ENCODE measurements around the gene SYP.

SYP gene

GRCh38 chrX:49166914-49167739, 32.9 kb downstream of the SYP start:
- in situ Hi-C loops (cut with MboI; ENCODE audit: low pct_unique_long_range_greater_than_20kb, low sequenced_read_pairs, unreplicated experiment) = no loop called here
- TF ChIP-seq CTCF (IDR thresholded peaks at IDR 0.05; ENCODE audit: extremely low read depth, insufficient read depth, missing control alignments) = no peak

GRCh38 chrX:49165901-49166881, 33.8 kb downstream of the SYP start:
- peak; percentile 25 for TF ChIP-seq CTCF (IDR thresholded peaks at IDR 0.05; ENCODE audit: extremely low read depth, insufficient read depth, missing control alignments)
- in situ Hi-C loops (cut with MboI; ENCODE audit: low pct_unique_long_range_greater_than_20kb, low sequenced_read_pairs, unreplicated experiment) = no loop called here
- peak; percentile 59 for DNase-seq (ENCODE audit: low spot score)

More at GRCh38 chrX:49166914-49167739, 32.9 kb downstream of the SYP start:
- DNase-seq (ENCODE audit: low spot score) = peak; percentile 30

GRCh38 chrX:49164589-49165360, 35.2 kb downstream of the SYP start:
- in situ Hi-C loops (cut with MboI; ENCODE audit: low pct_unique_long_range_greater_than_20kb, low sequenced_read_pairs, unreplicated experiment) = no loop called here
- DNase-seq (ENCODE audit: low spot score) = peak; percentile 38
- TF ChIP-seq CTCF (IDR thresholded peaks at IDR 0.05; ENCODE audit: extremely low read depth, insufficient read depth, missing control alignments) = no peak

- in situ Hi-C loops (cut with MboI; ENCODE audit: low pct_unique_long_range_greater_than_20kb, low sequenced_read_pairs, unreplicated experiment) = no loop called here
- TF ChIP-seq CTCF (IDR thresholded peaks at IDR 0.05; ENCODE audit: extremely low read depth, insufficient read depth, missing control alignments) = peak; percentile 87
- peak; percentile 85 for DNase-seq (ENCODE audit: low spot score)
Observed at GRCh38 chrX:49163555-49164419, 36.2 kb downstream of the SYP start.

- in situ Hi-C loops (cut with MboI; ENCODE audit: low pct_unique_long_range_greater_than_20kb, low sequenced_read_pairs, unreplicated experiment) = no loop called here
- no peak for DNase-seq (ENCODE audit: low spot score)
- TF ChIP-seq CTCF (IDR thresholded peaks at IDR 0.05; ENCODE audit: extremely low read depth, insufficient read depth, missing control alignments) = no peak
Observed at GRCh38 chrX:49162620-49163019, 37.4 kb downstream of the SYP start, which contains the start of gene MAGIX. TSS of gene MAGIX (plus strand) at chrX:49162758. CDS start at chrX:49162890, 132 bp downstream.

Data from GM13977 (cell line).